GM12873 (cell line): ENCODE measurements around the gene SPON1.

Experiments used
- TF ChIP-seq, protein P1 (sequence below): IDR thresholded peaks from 2 replicates; pipeline ENCODE4 v1.5.1; 2012; ENCODE audit warnings: low read depth, mild to moderate bottlenecking, moderate library complexity, low read length, control low read depth; ENCODE audit not compliant: insufficient read depth; ENCODE audit errors: missing control alignments

The SPON1 gene

GRCh38 chr11:14029971-14030920, 67.7 kb downstream of the SPON1 start:
- TF ChIP-seq, protein P1, sequence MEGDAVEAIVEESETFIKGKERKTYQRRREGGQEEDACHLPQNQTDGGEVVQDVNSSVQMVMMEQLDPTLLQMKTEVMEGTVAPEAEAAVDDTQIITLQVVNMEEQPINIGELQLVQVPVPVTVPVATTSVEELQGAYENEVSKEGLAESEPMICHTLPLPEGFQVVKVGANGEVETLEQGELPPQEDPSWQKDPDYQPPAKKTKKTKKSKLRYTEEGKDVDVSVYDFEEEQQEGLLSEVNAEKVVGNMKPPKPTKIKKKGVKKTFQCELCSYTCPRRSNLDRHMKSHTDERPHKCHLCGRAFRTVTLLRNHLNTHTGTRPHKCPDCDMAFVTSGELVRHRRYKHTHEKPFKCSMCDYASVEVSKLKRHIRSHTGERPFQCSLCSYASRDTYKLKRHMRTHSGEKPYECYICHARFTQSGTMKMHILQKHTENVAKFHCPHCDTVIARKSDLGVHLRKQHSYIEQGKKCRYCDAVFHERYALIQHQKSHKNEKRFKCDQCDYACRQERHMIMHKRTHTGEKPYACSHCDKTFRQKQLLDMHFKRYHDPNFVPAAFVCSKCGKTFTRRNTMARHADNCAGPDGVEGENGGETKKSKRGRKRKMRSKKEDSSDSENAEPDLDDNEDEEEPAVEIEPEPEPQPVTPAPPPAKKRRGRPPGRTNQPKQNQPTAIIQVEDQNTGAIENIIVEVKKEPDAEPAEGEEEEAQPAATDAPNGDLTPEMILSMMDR: no peak

DNA sequence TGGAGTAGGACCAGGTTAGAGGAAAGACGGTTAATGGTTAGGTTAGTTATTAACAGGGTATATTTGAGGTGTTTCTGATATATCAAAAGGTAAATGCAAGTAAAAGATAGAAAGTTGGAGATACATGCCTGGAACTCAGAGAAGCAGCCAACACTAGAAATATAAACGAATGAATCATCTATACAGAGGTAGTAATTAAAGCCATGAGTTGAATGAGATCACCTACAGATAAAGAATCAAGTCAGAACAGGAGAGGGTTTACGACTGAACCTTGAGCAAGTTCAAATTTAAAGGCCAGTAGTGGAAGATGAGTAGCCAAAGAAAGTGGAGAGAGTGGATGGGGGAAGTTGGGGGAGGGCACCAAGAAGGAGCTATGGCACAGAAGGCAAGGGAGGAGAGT, 73.9 kb downstream of the SPON1 start:
- TF ChIP-seq, protein P1: no peak

DNA sequence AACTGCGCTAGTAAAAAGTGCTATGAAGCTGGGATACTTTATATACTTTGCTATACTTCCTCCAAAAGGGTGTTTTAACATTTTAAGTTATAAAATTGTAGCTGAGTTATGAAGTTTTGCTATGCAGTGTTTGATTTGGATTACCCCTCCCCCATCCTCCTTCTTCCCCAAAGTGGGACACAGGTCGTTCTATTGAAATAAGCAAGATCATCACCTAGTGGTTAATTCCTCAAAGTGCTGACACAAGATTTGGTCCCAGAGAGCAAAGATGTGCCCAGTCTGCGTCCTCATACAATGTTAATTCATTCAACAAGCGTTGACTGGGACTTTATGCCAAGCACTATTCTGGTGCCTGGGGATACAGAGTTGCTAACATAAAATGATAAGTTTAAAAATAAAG, 78.5 kb downstream of the SPON1 start:
- TF ChIP-seq, protein P1: peak; percentile 24

DNA sequence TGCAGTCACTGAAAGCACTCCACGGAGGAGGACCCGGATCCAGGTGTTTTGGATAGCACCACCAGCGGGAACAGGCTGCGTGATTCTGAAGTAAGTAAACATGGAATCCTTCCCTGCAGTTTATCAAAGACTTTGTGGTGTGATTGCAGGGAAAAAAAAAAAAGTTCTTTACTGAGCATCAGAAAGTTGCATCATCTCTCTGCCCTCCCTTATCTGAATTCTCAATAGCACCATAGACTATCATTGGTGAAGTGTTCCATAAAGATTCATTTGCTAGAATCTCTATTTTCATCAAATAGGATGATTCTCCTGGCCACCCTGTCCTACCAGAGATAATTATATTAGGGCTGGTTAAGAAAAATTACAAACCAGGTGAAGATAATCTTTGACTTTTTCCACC, 79.0 kb downstream of the SPON1 start:
- TF ChIP-seq, protein P1: no peak

DNA sequence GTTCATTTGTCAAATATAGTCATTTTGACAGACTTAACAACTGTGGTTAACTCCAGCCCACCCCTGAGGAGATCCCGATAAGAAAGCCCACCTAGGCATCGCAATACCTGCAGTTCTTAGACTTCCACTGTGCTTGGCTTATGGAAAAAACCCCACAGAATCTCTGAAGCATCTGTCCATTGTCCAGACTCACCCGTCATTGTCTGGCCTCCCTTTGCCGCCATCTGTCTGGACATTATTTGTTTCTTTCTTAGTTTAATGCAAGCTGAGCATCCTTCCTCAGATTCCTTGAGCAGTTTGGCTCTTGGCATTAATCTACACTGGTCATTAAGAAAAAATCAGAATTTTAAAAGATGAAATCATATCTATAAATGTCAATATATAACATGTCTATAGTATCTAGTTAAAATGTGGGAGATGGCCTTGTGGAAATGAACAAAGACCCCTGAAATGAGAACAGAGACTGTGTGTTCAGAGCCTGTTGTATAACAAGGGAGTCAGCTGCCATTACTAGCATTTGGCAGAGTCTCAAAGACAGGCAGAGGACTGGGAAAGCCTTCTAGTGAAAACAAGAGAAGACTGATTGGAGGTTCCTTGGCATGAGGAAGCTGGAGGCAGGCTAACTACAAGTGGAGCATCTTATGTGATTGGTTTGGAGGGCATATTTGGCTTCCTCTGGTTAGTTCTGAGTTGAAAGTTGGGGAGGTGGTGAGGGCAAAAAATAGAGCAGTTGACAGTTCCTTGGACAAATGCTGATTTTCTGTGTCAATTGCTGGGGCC, 80.4 kb downstream of the SPON1 start:
- TF ChIP-seq, protein P1: no peak

- TF ChIP-seq, protein P1: no peak
Measured at GRCh38 chr11:14044916-14045315, 82.4 kb downstream of the SPON1 start.

DNA sequence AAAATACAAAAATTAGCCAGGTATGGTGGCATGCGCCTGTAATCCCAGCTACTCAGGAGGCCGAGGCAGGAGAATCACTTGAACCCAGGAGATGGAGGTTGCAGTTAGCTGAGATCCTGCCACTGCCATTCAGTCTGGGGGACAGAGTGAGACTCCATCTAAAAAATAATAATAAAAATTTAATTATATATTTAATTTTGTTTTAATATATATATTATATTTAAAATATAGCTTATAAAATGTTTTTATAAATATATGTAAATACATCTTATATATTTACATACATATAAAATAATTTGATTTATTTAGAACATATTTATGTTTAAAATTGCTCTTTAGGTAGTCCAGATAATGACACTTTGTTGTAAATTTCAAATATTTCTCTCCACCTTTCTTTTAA, 82.9 kb downstream of the SPON1 start:
- TF ChIP-seq, protein P1: no peak
